Right renal cortex interstitium (tissue), 3 donors: ENCODE data around the gene EPS8L1. TPM values are rescaled to one million over a fixed set of nuclear protein-coding genes. Genes with fewer than 3 reads are reported as not detected.

ENCODE experiments used
- polyA plus RNA-seq, 3 donors: library from polyadenylated mRNA; unstranded; fragments of 120-200 nt; gene quantifications; one replicate each; pipeline ENCODE4 v1.2.1, GENCODE V29; 2013; ENCODE audit not compliant: insufficient read length in 3 of 3

The EPS8L1 gene
- polyA plus RNA-seq, 3 donors, result 40.0 to 48.6 (median 47.5) TPM

Other genes with a start within 250 kb of the EPS8L1 start
- under 1 TPM in 1 of 3 donors, not detected in 2; 0.10 TPM for gene KIR2DS4, start 243.2 kb upstream of the EPS8L1 start, polyA plus RNA-seq
- gene KIR3DL2, start 225.4 kb upstream of the EPS8L1 start, polyA plus RNA-seq, result not detected
- gene FCAR, start 201.6 kb upstream of the EPS8L1 start, polyA plus RNA-seq, result under 1 TPM; 0.08 to 0.37 (median 0.24) TPM
- under 1 TPM; 0.19 to 0.21 (median 0.19) TPM for gene NCR1, start 169.7 kb upstream of the EPS8L1 start, polyA plus RNA-seq
- gene NLRP7, start 128.3 kb upstream of the EPS8L1 start, polyA plus RNA-seq, result under 1 TPM in 1 of 3 donors, not detected in 2; 0.08 TPM
- gene NLRP2, start 109.5 kb upstream of the EPS8L1 start, polyA plus RNA-seq, result 10 to 100 TPM in 2 of 3 donors, 1 to 10 TPM in 1; 6.9 to 25.8 (median 20.5) TPM
- 1 to 10 TPM in 1 of 3 donors, under 1 TPM in 2; 0.31 to 1.1 (median 0.39) TPM for gene GP6, start 37.6 kb upstream of the EPS8L1 start, polyA plus RNA-seq
- gene RDH13, start 12.7 kb upstream of the EPS8L1 start, polyA plus RNA-seq, result 10 to 100 TPM; 16.9 to 21.0 (median 17.0) TPM
- 10 to 100 TPM; 60.0 to 64.3 (median 64.1) TPM for gene PPP1R12C, start 41.8 kb downstream of the EPS8L1 start, polyA plus RNA-seq
- gene TNNT1, start 73.3 kb downstream of the EPS8L1 start, polyA plus RNA-seq, result 1 to 10 TPM; 2.1 to 7.7 (median 3.9) TPM
- gene TNNI3, start 81.9 kb downstream of the EPS8L1 start, polyA plus RNA-seq, result 1 to 10 TPM; 2.9 to 4.9 (median 4.8) TPM
- gene DNAAF3, start 90.7 kb downstream of the EPS8L1 start, polyA plus RNA-seq, result 1 to 10 TPM; 5.4 to 7.9 (median 6.9) TPM
- gene SYT5, start 104.4 kb downstream of the EPS8L1 start, polyA plus RNA-seq, result under 1 TPM; 0.18 to 0.60 (median 0.41) TPM
- under 1 TPM; 0.04 to 0.07 (median 0.07) TPM for gene PTPRH, start 133.6 kb downstream of the EPS8L1 start, polyA plus RNA-seq
- gene TMEM86B, start 152.9 kb downstream of the EPS8L1 start, polyA plus RNA-seq, result 1 to 10 TPM; 1.7 to 2.4 (median 2.2) TPM
- gene PPP6R1, start 183.1 kb downstream of the EPS8L1 start, polyA plus RNA-seq, result 10 to 100 TPM; 37.4 to 49.3 (median 39.1) TPM
- 10 to 100 TPM; 23.1 to 29.3 (median 25.7) TPM for gene HSPBP1, start 204.2 kb downstream of the EPS8L1 start, polyA plus RNA-seq
- gene BRSK1, start 208.1 kb downstream of the EPS8L1 start, polyA plus RNA-seq, result 10 to 100 TPM; 11.5 to 13.1 (median 11.8) TPM
- 1 to 10 TPM in 2 of 3 donors, under 1 TPM in 1; 0.83 to 1.6 (median 1.1) TPM for gene TMEM150B, start 249.5 kb downstream of the EPS8L1 start, polyA plus RNA-seq